NCI-H2107 treated with DMSO at 0.1 percent for 48 hours (cell line): ENCODE results near the gene GATA2.
A peak's percentile ranks its signal among the peaks of the same experiment; 100 is the strongest.

Experiments used
- DNase-seq: peaks from one replicate; lab custom pipeline; 2025; ENCODE audit not compliant: unreplicated experiment; lab: John Stamatoyannopoulos, UW

GATA2 gene

DNA sequence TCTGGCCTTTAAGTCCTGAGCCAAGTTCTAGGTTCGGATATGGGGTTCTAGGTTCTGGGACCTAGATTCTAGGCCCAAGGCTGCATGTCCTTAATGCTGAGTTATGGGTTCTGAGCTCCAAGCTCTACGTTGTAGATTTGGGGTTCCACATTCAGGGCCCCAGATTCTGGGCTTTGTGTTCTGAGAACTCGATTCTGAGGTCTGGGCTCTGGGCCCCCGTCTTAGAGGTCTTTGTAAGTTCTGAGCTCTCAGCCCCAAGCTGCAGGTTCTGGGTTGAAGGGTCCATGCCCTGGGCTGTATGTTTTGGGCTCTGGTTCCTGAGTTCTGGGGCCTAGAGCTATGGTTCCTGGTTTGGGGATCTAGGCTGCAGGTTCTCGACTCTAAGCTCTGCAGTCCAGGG lies 16.3 kb downstream of the GATA2 start:
- DNase-seq, result no peak

DNA sequence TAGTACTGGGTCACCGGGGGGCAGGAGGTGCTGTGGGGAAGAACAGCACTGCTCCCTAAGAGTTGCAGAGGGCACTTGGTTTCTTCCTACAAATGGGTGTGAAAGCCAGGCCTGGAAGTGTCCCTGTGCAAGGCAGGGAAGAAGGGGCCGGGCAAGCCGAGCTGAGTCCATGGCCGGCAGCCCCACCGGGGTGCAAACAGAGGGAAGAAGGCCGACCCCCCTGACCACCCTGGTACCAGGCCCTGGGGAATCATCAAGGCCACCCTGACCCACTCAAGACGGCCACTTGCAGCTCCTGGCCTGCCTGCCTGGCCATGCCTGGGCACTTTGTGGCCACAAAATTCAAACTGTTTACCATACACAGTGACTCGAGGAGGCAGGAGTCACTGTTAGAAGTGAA lies 17.6 kb downstream of the GATA2 start:
- DNase-seq, result no peak

DNA sequence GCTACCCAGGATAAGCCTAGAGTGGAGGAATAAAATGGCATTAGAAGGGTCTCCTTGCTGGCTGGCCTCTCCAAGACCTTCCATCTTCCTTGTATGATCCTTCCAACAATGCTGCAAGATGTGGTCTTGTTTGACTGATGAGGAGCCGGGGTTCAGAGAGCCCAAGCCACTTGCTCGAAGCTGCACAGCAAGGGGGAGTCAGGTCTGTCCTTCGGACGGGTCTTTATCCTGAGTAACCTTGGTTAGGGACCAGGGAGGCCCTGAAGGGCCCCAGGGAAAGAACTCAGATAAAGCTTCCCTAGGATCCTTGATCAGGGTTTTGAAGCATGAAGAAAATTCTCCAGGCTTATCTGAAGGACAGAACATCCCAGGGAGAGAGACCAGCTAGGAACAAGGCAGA lies 19.3 kb downstream of the GATA2 start:
- no peak for DNase-seq

DNA sequence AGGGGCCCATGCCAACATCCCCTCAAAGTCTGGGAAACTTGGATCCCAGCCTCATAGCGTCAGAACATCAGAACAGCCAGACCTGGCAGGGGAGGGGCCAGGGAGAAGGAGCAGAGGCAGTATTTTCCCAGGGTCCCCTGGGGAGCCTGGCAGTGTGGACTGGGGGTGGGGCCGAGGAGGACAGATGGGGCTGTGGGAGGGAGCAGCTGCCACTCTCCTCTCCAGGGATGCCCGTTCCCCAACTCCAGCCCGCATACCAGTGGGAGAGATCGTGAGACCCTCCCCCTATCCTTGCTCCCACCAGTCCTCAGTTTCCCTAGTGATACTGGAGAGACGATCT lies 19.9 kb downstream of the GATA2 start:
- DNase-seq, result peak; percentile 35

DNA sequence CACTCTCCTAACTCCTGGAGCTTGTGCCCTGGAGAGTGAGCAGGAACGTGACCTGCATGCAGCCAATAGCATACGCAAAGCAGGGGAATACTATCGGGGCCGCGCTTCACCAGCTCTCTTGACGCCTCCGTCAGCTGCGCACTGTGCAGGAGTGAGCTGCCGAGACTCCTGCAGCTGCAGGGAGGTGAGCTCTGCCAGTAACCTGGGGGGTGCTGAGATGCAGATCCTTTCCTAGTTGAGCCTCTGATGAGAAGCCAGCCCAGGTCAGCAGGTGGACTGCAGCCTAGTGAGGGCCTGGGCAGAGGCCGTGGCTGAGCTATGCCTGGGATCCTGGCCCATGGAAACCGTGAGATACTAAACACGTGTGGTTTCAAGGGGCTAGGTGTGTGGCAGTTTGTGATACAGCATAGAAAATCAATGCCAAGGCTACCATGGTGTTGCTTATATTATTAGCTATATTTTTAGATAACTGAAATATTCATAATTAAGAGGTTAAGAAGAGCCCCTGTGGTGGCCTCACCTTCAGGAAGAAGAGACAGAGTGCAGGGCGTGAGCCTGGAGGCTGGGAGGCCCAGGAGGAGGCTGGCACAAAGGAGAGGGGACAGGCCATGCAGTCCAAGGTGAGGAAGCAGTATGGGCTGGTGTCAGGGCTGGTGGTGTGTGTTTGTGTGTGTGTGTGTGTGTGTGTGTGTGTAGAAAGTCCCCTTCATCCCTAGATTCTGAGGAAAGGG lies 20.4 kb downstream of the GATA2 start:
- no peak for DNase-seq

DNA sequence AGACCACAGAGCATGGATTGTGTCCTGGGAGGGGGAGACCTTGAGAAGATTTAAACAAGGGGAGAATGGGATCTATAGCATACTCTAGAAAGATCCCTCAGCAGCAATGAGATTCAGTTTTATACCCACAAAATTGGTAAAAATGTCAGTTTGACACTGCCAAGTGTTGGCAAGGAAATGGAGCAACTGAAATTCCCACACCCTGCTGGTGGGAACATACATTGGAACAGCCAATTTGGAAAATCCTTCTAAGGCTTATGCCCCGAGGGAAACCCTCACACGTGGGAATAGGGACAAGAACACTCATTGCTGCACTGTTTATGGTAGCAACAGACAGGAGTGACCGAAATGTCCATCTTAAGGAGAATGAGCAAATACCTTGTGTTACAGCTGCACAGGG lies 21.3 kb downstream of the GATA2 start:
- no peak for DNase-seq

DNA sequence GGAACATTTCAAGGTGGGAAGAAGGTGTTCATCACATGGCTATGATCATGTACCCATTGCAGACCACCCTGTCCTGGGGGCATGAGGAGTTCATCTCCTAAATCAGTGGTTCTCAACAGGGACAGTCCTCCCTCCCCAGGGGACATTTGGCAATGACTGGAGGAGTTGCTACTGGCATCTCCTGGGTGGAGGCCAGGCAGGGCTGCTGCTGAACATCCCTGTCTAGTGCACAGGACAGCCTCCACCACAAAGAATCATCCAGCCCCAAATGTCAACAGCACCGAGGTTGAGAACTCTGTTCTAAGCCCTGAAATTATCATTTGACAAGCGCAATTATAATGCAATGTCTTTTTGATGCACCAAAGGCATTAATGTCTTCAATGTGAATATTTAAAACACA lies 21.9 kb downstream of the GATA2 start:
- no peak for DNase-seq

DNA sequence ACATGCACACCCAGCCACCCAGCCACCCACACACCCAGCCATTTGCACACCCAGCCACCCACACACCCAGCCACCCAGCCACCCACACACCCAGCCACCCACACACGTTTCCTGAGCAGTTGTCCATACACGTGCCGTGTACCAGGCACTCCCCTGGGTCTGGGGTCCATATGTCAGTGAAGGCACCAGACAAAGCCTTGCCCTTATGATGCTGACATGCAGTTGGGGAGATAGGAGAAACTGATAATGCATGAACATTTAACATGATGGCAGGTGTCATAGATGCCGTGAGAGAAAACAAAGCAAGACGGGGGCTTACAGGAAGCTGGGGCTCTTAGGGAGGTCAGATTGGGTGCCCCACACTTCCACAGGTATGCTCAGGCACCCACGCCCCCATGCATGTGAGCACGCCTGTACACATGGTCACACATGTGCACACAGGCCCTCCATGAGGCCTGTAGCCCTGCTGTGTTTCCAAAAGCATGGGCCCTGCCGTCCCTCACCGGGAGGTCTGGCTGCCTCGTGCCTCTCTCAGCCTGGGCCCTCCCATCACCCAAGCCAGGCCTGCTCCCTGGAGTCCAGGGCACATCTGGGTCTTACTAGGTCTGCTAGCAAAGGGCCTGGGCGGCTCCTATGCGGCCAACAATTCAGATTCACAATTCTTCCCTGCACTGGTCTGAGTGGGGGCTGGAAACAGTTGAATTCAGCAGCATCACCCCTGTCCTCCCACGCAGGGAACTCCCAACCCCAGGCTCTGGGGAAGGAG lies 22.7 kb downstream of the GATA2 start:
- DNase-seq, result no peak

DNA sequence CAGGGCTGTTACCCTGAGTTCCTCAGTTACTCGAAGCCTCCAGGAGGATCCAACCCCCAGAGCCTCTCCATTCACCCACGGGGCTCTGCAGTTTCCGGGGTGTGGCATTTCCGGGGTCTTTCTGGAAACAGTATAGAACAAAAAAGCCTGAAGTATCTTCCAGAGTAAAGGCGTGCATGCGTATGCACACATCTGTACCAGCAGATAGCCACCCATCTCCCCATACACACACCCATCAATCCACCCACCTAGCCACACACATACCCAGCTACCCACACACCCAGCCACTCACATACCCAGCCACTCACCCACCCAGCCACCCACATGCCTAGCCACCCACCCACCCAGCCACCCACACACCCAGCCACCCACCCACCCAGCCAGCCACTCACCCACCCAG lies 23.4 kb downstream of the GATA2 start:
- no peak for DNase-seq

DNA sequence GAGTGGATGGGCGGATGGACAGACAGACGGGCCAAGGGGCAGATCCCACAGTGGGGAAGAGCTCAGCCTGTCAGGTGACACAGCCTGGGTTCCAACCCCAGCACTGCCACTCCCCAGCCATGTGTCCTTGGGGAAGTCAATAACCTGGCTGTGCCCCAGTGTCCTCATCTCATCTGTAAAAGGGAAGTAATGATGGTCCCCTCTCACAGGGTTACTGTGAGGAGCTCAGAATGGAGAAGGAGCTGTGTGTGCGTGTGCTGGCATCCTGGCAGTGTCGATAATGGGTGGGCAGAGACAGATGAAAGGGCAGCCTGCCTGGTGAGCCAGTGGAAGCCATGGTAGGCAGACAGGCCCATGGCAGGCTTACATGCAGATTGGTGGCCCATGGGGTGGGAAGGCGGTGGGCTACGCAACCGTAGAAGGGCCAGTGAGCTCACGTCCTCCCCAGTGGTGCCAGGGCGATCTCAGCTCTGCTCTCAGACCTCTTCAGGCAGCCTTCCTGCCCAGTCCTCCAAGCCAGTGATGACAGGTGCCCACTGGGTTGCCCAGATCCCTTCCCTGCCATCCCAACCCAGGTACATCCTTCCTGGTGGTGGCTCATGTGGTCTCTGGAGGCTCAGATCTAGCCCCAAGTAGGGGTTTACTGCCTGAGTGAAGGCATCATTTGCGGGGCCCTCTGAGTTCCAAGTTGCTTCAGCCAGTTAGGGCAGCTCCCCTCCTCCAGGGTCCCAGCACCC lies 24.0 kb downstream of the GATA2 start:
- no peak for DNase-seq

DNA sequence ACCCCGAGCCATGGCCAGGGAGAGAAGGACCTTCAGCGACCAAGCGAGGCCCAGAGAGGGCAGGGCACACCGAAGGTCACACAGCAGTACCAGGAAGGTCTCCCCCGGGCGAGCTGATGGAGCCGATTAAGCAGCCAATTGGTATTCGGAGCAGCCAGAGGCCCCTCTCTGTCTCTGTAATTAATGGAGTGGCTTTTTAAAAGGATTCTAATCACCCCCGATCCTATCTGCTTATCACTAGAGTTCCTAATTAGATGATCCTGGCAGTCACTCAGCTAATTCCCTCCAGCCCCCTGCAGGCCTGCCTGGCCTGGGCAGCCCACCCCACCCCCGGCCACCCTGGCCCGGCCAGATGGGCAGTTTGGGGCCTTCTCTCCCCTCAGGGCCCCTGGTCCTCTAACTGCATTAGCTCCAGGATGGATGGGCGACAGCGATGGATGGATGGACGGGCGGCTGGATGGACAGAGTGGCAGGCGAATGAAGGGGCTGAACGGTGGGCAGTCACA lies 24.7 kb downstream of the GATA2 start:
- DNase-seq, result no peak

DNA sequence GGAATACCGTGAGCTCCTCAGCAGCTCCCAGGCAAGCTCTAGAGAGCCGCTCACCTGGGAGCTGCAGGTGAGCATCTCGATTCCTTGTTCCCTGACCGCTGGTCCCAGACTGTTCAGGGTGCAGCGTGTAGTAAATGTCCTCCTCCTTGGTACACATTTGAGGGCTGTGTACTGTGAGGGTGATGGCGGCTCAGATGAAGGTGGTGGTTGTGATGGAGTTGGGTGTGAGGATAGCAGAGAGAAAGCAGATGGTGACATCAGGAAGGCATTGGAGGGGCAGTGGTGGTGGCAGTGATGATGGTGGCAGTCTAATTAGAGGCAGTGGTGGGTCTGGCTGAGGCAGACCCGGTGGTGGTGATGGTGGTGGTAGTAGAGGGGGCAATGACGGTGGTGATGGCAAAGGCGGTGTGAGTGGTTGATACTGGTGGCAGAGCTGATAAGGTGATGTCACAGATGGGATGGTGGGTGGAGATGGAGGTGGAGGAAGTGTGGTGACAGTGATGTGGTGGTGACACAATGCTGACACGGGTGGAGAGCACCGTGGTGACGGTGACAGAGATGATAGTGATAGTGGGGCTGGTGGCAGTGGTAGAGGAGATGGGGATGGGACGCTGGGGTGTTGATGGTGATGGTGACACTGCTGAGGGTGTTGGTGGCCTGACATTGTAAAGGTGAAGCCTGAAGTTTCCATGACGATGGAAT lies 26.0 kb downstream of the GATA2 start, which contains the start of gene DNAJB8:
Gene DNAJB8, minus strand, starts transcription at position 51 of the 702 bp plus-strand sequence. CDS start 3,645 bp downstream, outside the sequence.
- no peak for DNase-seq

DNA sequence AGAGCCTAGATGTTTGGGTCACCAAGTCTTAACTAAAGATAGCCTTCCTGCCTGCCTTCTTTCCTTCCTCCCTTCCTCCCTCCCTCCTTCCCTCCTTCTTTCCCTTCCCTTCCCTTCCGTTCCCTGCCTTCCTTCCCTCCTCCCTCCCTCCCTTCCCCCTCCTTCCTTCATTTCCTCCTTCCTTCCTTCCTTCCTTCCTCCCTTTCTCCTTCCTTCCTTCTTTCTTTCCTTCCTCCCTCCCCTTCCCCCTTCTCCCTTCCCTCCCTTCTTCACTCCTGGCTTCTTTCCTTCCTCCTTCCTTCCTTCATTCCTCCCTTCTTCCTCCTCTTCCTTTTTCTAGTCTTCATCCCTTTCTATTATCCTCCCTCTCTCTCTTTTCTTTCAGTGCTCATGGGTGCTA lies 28.3 kb downstream of the GATA2 start:
- no peak for DNase-seq

DNA sequence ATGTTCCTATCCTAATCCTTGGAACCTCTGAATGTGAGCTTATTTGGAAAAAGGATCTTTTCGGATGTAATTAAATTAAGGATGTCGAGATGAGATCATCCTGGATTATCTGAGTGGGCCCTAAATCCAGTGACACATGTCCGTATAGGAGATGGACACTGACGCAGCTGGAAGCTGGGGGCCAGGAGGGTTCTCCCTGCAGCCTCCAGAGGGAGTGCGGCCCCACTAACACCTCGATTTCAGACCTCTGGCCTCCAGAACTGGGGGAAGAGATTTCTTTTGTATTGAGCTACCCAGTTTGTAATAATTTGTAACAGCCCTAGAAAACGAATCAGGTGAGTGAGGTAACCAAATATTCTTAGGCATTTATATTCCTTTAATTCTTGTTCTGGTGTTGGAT lies 28.8 kb downstream of the GATA2 start:
- DNase-seq, result no peak

DNA sequence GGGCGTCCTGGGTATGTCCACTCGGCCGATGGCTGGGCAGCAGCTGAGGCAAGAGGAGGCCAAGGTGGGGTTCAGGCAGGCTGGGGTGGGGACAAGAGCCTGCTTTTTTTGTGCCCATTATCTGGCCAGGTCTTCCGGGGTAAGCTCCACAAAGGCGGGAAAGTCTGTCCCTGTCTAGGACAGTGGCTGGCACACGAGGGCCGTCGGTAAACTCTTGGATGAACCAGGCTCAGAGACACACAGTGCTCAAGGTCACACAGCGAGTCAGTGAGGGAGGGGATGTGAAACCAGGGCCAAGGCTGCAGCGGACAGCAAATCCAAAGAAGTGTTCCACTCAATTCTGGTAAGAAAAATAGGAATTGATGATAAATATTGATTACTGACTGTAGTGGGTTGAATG lies 29.2 kb downstream of the GATA2 start:
- no peak for DNase-seq

DNA sequence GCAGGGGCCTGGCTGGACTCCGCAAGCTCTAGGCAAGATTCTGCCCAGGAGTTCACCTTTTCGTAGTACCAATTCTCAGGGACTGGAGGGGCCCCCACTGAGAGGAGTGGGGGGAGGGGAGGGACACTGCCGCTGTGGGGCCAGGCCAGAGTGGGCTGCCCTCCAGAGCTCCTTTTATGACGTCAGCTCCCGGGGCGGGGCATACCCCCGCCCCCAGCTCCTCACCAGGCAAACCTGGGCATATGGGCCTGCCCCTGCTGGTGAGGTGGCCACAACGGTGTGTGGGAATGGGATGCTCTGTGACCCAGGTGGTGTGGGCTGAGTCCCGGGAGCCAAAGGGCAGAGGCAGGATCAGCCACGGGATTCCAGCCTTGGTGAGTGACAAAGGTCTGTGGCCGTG lies 29.6 kb downstream of the GATA2 start:
- no peak for DNase-seq

DNA sequence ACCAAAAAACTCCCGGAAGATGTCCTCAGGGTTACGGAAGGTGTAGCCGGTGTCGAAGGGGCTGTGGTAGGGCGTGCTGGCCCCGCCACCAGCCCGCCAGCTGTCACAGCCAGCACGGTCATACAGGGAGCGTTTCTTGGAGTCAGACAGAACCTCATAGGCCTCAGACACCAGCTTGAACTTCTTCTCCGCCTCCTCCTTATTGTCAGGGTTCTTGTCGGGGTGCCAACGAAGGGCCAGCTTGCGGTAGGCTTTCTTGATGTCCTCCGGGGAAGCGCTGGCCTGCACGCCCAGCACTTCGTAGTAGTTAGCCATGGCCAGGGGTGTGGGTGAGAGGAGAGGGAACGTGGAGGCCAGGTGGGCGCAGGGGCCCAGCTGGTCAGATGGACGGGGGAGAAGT lies 30.1 kb downstream of the GATA2 start:
- no peak for DNase-seq

DNA sequence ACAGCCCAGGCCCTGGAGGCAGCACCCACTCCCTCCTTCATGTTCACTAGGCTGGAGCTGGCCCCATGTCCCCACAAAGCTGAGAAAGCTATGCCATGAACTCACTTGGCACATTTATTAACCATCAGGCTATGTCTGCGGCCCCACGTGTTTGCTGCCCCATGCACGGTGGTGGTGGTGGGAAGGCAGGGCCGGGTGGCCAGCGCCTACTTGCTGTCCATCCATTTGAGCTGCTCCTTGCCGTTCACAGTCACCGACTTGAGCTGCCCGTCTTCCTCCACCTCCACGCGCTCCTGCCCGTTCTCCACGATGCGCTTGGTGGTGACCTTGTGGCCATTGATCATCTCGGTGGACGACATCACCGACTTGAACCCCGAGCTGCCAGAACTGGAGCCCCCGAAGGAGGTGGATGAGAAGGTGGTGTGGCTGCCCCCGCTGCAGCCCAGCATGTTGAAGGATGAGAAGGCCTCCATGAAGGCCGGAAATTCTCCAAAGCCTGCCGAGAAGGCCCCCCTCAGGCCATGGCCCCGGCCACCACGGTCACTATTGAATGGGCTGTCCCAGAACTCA lies 30.6 kb downstream of the GATA2 start:
- no peak for DNase-seq

DNA sequence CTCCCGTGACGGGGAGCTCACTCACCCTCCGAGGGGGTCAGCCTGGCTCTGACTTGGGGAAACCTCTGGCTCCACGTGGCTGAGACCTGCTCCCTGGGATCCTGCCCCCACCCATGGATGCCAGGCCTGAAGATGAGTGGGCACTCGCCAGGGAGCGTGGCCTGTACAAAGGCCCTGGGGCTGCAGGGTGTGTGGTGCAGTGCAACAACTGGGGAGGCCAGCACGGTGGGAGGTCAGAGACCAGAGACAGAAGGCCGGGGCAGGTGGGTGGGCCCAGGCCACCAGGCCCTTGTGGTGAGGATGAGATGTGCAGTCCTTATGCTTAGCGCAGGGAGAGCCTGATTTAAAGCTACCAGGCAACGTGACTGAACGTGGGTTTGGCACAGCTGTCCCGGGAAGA lies 31.3 kb downstream of the GATA2 start:
- no peak for DNase-seq

DNA sequence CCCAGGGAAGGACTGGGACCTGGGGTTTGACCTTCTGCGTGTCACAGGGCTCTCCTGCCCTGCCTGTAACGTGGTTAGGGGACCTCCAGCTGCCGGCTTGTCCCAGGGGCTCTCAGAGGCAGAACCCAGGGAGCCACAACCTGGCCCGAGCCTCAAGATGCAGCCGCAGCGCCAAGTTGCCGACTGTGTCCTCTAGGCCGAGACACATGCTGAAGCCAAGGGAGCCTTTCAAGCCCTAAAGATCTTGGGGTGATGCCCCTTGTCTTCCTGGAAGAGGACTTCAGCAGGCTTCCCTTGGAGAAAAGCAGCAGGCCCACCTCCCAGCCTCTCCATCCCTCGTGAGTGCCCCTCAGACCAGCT lies 33.6 kb downstream of the GATA2 start:
- DNase-seq, result no peak
